ENCODE results near the gene PRRX2. TPM values are rescaled to one million over a fixed set of nuclear protein-coding genes. Genes with fewer than 3 reads are reported as not detected.
"Not testable (repeated sequence)": the region's sequence is repeated elsewhere in the genome, so short reads cannot be mapped to it uniquely, and the experiment has no call there.

The PRRX2 gene
- total RNA-seq, 1 donor from 2014 or later = 10.1 TPM

DNA sequence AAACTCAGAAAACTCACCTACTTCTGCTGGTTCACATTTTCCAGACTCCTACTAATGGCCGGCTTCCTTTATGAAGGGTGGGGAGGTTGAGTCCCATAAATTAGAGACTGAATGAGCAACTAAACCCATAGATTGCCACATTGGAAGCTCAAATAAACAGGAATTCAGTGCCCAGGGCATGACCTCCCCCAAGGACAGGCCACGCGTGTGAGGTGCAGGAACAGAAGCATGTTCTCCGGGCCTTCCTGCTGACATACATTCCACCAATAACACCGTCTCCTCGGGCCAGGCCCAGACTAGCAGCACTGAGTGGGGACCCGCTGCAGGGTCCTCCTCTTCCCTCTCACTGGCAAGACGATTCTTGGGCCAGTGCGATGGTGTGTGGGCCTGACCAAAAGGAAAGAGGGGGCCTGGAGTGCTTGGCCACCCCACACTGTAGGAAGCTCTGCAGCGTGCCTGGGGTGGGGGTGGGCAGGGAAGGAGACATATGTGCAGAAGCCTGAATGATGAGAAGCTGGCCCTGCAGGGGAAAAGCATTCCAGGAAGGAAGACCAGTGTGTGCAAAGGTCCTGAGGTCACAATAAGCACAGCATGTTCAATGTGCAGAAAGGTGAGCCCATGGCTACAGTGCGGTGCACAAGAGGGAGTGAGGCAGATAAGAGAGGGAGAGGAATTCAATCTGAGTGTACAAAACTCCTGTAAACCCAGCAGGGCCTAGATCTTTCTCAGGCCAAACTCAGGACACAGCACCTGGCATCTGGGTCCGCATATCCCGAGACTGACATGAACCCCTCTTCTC is 75.4 kb downstream of the PRRX2 start:
- Mint-ChIP-seq H3K36me3 (no peaks in the 10 kb centered on the region), H3K27me3 (ENCODE audit: low read depth) (peaks cover 2% of the 10 kb centered on the region), H3K4me3 (no peak overlapping the region), H3K4me1 (peaks cover 18% of the 10 kb centered on the region), H3K27ac (no peak overlapping the region), H3K9me3 (no peaks in the 10 kb centered on the region)
- TF ChIP-seq CTCF (IDR thresholded peaks at IDR 0.05; ENCODE audit: unreplicated experiment) = no peak
- DNase-seq (ENCODE audit: low spot score in 2 of 2, unreplicated experiment in 2 of 2) = no peak

- no peak for DNase-seq (ENCODE audit: low spot score in 2 of 2, unreplicated experiment in 2 of 2)
- Mint-ChIP-seq H3K36me3 (peaks cover 3% of the 10 kb centered on the region), H3K4me3 (no peak overlapping the region), H3K27me3 (ENCODE audit: low read depth) (no peaks in the 10 kb centered on the region), H3K9me3 (no peaks in the 10 kb centered on the region), H3K27ac (no peak overlapping the region), H3K4me1 (peaks cover 23% of the 10 kb centered on the region)
- no peak for TF ChIP-seq CTCF (IDR thresholded peaks at IDR 0.05; ENCODE audit: unreplicated experiment)
Observed at GRCh38 chr9:129745200-129745599, 79.8 kb downstream of the PRRX2 start.

GRCh38 chr9:129746092-129746777 is 80.8 kb downstream of the PRRX2 start:
- Mint-ChIP-seq H3K9me3 (no peaks in the 10 kb centered on the region), H3K4me1 (peaks cover 30% of the 10 kb centered on the region), H3K4me3 (no peak overlapping the region), H3K27ac (peak overlapping the region; percentile 88), H3K36me3 (peaks cover 3% of the 10 kb centered on the region), H3K27me3 (ENCODE audit: low read depth) (no peaks in the 10 kb centered on the region)
- no peak for DNase-seq (ENCODE audit: low spot score in 2 of 2, unreplicated experiment in 2 of 2)
- no peak for TF ChIP-seq CTCF (IDR thresholded peaks at IDR 0.05; ENCODE audit: unreplicated experiment)

GRCh38 chr9:129748249-129748648 is 82.8 kb downstream of the PRRX2 start:
- Mint-ChIP-seq H3K4me1 (peaks cover 41% of the 10 kb centered on the region), H3K4me3 (no peak overlapping the region), H3K36me3 (peaks cover 3% of the 10 kb centered on the region), H3K27me3 (ENCODE audit: low read depth) (no peaks in the 10 kb centered on the region), H3K27ac (no peak overlapping the region), H3K9me3 (no peaks in the 10 kb centered on the region)
- no peak for DNase-seq (ENCODE audit: low spot score in 2 of 2, unreplicated experiment in 2 of 2)
- TF ChIP-seq CTCF (IDR thresholded peaks at IDR 0.05; ENCODE audit: unreplicated experiment) = no peak

GRCh38 chr9:129749052-129749451 is 83.6 kb downstream of the PRRX2 start:
- peaks cover 43% of the 10 kb centered on the region for H3K4me1 Mint-ChIP-seq
- not testable (repeated sequence) for H3K4me3 Mint-ChIP-seq; H3K27ac Mint-ChIP-seq; DNase-seq (ENCODE audit: low spot score in 2 of 2, unreplicated experiment in 2 of 2); H3K27me3 Mint-ChIP-seq (ENCODE audit: low read depth); H3K36me3 Mint-ChIP-seq; H3K9me3 Mint-ChIP-seq

DNA sequence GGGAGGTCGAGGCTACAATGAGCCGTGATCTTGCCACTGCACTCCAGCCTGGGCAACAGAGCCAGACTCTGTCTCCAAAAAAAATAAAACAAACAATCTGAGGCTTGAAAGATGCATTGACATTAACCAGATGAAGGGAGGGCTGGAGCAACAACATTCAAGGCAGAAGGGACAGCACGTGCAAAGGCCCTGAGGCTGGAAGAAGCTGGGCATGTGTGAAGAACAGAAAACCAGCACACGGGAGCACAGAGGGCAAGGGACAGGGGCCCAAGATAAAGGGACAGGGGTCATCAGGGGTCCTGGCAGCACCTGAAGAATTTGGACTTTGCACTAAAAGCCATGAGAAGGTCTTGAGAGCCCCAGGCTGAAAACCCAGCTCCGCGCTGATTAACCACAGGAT is 84.1 kb downstream of the PRRX2 start:
- Mint-ChIP-seq H3K9me3 (no peaks in the 10 kb centered on the region), H3K4me1 (peaks cover 43% of the 10 kb centered on the region), H3K4me3 (no peak overlapping the region), H3K27ac (peak overlapping the region; percentile 43), H3K36me3 (peaks cover 3% of the 10 kb centered on the region), H3K27me3 (ENCODE audit: low read depth) (no peaks in the 10 kb centered on the region)
- TF ChIP-seq CTCF (IDR thresholded peaks at IDR 0.05; ENCODE audit: unreplicated experiment) = no peak
- DNase-seq (ENCODE audit: low spot score in 2 of 2, unreplicated experiment in 2 of 2) = no peak
